Mesodermal cell (in vitro differentiated cells): ENCODE measurements around the gene CHMP4A.
"Not testable (repeated sequence)": the region's sequence is repeated elsewhere in the genome, so short reads cannot be mapped to it uniquely, and the experiment has no call there.

Experiments used
- H3K27ac ChIP-seq: 2 replicates; pipeline ENCODE4 v1.7.0; 2013; ENCODE audit warnings: mild to moderate bottlenecking, low read depth, low read length, moderate library complexity; ENCODE audit not compliant: severe bottlenecking
- H3K36me3 ChIP-seq: 2 replicates; pipeline ENCODE4 v1.7.1; 2013; ENCODE audit warnings: mild to moderate bottlenecking, low read length, moderate library complexity; ENCODE audit not compliant: control insufficient read depth, insufficient read depth
- H3K4me1 ChIP-seq: one replicate; pipeline ENCODE4 v1.7.1; 2013; ENCODE audit warnings: mild to moderate bottlenecking, low read length; ENCODE audit not compliant: insufficient read depth, control insufficient read depth, poor library complexity, severe bottlenecking
- H3K4me3 ChIP-seq: 2 replicates; pipeline ENCODE4 v1.7.0; 2013; ENCODE audit warnings: low read length, control low read depth, mild to moderate bottlenecking; ENCODE audit not compliant: insufficient read depth, poor library complexity, severe bottlenecking; ENCODE audit errors: extremely low read depth
- H3K9me3 ChIP-seq: 2 replicates; pipeline ENCODE4 v1.7.1; 2013; ENCODE audit warnings: mild to moderate bottlenecking, low read length, moderate library complexity; ENCODE audit not compliant: control insufficient read depth
- WGBS, 2 experiments: methylation state at CpG; one replicate each; pipeline ENCODE4 v1.1.5; 2013; ENCODE audit warnings: missing lambda C conversion rate in 2 of 2; ENCODE audit not compliant: insufficient coverage in 2 of 2; 5-methylcytosine and 5-hydroxymethylcytosine counted together

Gene CHMP4A

DNA sequence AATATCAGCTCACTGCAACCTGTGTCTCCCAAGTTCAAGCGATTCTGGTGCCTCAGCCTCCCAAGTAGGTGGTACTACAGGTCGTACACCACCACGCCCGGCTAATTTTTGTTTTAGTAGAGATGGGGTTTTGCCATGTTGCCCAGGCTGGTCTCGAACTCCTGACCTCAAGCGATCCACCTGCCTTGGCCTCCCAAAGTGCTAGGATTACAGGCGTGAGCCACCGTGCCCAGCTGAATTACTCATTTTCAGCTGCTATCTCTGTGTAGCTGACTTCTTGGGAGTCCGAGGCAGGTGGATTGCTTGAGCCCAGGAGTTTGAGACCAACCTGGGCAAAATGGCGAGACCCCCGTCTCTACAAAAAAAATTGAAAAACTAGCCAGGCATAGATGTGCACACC lies 32.1 kb upstream of the CHMP4A start:
- H3K27ac ChIP-seq, H3K36me3 ChIP-seq, H3K4me3 ChIP-seq, H3K9me3 ChIP-seq: not testable (repeated sequence)
- H3K4me1 ChIP-seq: peaks cover 12% of the 10 kb centered on the region
- 95% methylated on average over 9 to 11 of the region's 11 CpGs for WGBS, 2 experiments

GRCh38 chr14:24243336-24243836 lies 30.1 kb upstream of the CHMP4A start:
- 55 to 67% methylated on average over 7 to 8 of the region's 10 CpGs for WGBS, 2 experiments
- Histone ChIP-seq H3K9me3 (no peaks in the 10 kb centered on the region), H3K27ac (peak overlapping the region; percentile 99), H3K4me3 (peak overlapping the region; percentile 53), H3K4me1 (peaks cover 20% of the 10 kb centered on the region), H3K36me3 (peaks cover 29% of the 10 kb centered on the region)

- Histone ChIP-seq H3K4me1 (peaks cover 20% of the 10 kb centered on the region), H3K36me3 (peaks cover 43% of the 10 kb centered on the region), H3K4me3 (peak overlapping the region; percentile 53), H3K9me3 (no peaks in the 10 kb centered on the region), H3K27ac (peak overlapping the region; percentile 99)
- WGBS, 2 experiments: 4% methylated on average over 38 to 39 of the region's 39 CpGs
Observed at GRCh38 chr14:24241829-24242443, 28.6 kb upstream of the CHMP4A start.

- Histone ChIP-seq H3K36me3 (peaks cover 59% of the 10 kb centered on the region), H3K4me1 (peaks cover 20% of the 10 kb centered on the region), H3K27ac (no peak overlapping the region), H3K4me3 (no peak overlapping the region), H3K9me3 (no peaks in the 10 kb centered on the region)
- 91 to 97% methylated on average over 6 to 7 of the region's 9 CpGs for WGBS, 2 experiments
Observed at GRCh38 chr14:24240110-24240918, 27.0 kb upstream of the CHMP4A start.

DNA sequence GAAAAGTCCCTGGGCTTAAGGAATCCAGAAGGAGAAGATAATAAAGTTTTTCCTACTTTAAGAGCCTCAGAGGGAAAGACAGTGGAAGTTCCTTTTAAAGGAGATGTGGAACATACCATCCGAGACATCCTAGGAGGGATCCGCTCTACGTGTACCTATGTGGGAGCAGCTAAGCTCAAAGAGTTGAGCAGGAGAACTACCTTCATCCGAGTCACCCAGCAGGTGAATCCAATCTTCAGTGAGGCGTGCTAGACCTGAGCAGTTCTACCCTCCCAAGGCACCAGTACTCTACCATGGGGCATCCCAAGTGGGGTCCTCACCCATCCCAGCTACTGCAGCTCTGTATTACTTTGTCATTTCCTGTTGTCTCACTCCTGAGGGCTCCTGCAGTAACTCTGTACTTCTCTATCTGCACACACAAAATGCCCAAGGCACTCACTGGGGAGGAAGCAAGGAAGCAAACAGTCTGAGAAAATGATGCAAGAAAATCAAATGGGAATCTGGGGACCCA lies 25.3 kb upstream of the CHMP4A start:
- peaks cover 22% of the 10 kb centered on the region for H3K4me1 ChIP-seq
- H3K9me3 ChIP-seq: no peaks in the 10 kb centered on the region
- H3K27ac ChIP-seq: no peak overlapping the region
- peaks cover 74% of the 10 kb centered on the region for H3K36me3 ChIP-seq
- no peak overlapping the region for H3K4me3 ChIP-seq
- 93 to 94% methylated on average over 5 of the region's 5 CpGs for WGBS, 2 experiments

DNA sequence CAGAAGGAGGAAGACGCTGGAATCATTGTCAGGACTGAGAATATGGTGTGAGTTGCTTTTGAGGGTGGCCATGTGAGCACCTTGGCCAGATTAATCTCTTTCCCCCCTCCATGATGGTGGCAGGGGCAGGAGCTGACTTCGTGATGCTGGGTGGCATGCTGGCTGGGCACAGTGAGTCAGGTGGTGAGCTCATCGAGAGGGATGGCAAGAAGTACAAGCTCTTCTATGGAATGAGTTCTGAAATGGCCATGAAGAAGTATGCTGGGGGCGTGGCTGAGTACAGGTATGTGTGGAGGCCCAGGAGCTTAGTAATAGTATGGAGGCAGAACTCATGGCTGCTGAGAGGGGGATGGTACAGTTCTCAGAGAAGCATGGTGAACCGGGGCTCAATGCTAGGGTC lies 24.8 kb upstream of the CHMP4A start:
- Histone ChIP-seq H3K4me3 (no peak overlapping the region), H3K27ac (no peak overlapping the region), H3K4me1 (peaks cover 26% of the 10 kb centered on the region), H3K9me3 (no peaks in the 10 kb centered on the region), H3K36me3 (peaks cover 74% of the 10 kb centered on the region)
- WGBS, 2 experiments: 91 to 100% methylated on average over 3 to 4 of the region's 5 CpGs

DNA sequence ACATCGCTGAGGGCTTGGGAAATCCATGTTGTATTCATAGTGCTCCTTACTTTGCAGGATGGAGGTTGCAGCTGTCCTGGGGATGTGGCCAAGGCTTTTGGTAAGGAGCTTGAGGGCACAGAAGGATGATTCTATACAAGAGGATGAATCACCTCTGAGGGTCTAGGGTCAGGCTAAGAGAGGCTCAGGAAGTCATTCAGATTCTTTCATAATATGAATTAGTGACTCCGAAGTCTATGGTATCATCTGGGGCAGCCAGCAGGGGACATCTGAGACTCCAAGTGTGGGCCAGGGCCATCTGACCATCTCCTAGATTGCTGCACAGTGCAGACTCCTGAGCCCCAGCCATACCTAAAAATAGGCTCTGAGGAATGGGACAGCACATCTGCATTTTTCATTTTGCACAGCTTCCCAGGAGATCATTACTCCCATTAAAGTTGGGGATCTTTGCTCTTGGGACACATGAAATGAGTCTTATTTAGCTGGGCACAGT lies 24.2 kb upstream of the CHMP4A start:
- H3K4me3 ChIP-seq: no peak overlapping the region
- 100% methylated on average over 1 to 2 of the region's 2 CpGs for WGBS, 2 experiments
- peaks cover 74% of the 10 kb centered on the region for H3K36me3 ChIP-seq
- H3K4me1 ChIP-seq: peaks cover 26% of the 10 kb centered on the region
- no peaks in the 10 kb centered on the region for H3K9me3 ChIP-seq
- no peak overlapping the region for H3K27ac ChIP-seq

GRCh38 chr14:24236689-24237462 lies 23.6 kb upstream of the CHMP4A start:
- no peak overlapping the region for H3K4me3 ChIP-seq
- peaks cover 26% of the 10 kb centered on the region for H3K4me1 ChIP-seq
- peaks cover 74% of the 10 kb centered on the region for H3K36me3 ChIP-seq
- no peaks in the 10 kb centered on the region for H3K9me3 ChIP-seq
- H3K27ac ChIP-seq: no peak overlapping the region
- WGBS, 2 experiments: 98 to 100% methylated on average over 2 to 6 of the region's 6 CpGs

GRCh38 chr14:24235804-24236688 lies 22.8 kb upstream of the CHMP4A start:
- Histone ChIP-seq H3K4me3 (no peak overlapping the region), H3K4me1 (peaks cover 20% of the 10 kb centered on the region), H3K27ac (no peak overlapping the region), H3K9me3 (no peaks in the 10 kb centered on the region), H3K36me3 (peaks cover 72% of the 10 kb centered on the region)
- WGBS, 2 experiments: 91 to 100% methylated on average over 3 to 4 of the region's 5 CpGs
